HG03066 (cell line): ENCODE results near the gene MXRA7.
"Not testable (repeated sequence)": the region's sequence is repeated elsewhere in the genome, so short reads cannot be mapped to it uniquely, and the experiment has no call there.

Source experiments
- ATAC-seq: cut with Tn5 transposase; IDR thresholded peaks from one replicate; pipeline ENCODE4 v1.9.1; 2021; ENCODE audit warnings: low read depth; ENCODE audit not compliant: unreplicated experiment

MXRA7 gene

DNA sequence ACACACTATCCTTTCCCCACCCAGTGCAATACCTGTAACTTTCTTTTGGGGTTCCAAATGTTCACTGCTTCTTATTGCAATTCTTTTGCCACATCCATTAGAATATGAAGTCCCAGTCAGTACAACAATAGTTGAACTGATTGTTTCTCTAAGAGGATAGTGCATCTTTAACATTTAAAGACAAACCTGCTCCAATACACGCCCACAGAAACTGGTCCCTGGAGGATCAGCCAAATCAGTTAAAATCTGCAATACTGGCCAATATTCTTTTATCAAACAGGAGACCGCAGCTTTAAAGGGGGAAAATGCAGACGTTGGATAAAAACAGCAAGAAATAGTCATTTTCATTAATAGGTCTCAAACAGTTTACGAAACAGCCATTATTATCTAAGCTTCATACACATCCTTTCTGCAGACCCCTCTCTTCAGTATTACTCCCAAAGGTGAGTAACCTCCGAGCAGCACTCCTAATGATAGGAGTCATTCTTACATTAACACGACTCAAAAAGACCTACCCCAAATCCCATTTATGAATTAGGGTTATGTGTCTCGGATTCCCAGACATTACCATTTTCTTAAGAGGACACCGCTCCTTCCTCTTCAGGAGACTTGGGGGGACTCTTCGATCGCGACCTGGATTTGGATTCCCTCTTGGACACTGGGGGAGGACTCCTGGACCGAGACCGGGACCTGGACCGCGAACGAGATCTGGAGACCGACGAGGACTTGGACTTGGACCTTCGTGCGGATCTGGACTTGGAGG, 25.0 kb upstream of the MXRA7 start:
- no peak for ATAC-seq

DNA sequence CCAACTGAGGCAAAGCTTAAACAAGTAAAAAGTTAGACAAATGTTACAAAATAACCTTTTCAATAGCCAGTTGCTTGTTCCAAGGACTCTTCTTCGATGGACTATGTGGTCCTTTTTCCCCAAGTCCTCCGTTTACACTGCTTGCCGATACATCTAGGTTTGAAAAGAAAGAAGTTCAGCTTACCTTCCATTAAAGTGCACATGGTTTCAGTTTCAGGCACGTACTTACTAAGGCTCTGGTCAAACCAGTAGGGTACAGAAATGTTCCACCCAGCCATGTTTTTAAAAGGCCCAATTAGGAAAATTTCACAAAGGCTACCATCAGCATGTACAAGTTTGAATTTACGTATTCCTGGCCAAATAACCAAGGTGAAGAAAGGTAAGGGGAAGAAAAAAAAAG, 24.2 kb upstream of the MXRA7 start:
- no peak for ATAC-seq

DNA sequence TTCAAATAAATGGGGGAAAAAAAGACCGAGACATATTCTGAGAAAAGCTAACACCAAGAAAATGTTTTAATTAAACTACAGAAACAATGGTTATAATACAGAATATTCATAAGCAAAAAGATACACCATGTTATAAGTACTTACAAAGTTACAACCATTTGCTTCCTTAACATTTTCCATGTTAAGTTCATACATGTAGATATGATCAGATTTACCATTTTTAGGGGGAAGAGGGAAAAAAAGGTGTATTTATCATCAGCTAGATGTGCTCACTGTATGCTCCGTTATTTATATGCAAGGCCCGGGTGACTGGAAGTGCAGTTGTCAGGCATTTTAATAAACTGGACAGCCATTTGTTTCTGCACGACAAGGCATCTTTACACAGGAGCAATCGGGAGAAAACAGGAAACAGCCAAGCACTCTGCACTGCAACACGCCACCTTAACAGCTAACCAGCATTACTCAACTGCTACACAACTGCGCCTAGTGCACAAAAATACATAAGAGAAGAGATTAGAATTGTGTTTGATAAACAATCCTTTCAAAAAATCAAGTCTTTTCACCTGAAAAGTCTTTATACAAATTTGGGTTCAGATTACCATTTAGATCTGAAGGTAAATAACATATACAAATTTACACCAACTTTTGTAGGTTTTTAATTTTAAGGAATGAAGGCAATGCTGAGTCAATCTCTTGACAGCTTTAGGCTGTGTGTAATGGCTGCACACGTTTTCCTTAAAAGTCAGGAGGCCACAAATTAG, 23.5 kb upstream of the MXRA7 start:
- ATAC-seq, result no peak

DNA sequence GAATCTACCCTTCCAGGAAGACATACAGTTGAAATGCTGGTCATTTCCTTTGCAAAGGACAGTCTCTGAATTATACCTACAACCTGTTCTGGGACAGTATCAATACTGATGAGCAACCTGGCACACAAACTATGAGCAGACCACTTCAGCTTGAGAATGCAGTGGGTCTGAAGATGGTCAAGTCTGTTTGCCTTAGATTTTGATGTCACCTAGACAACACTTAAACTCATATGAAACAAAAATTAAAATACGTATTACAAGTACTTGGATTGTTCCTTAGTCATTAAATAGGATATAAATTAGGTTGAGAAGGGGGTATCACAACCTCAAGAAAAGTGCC, 22.8 kb upstream of the MXRA7 start:
- no peak for ATAC-seq

- ATAC-seq, result no peak
Observed at GRCh38 chr17:76732734-76733617, 22.2 kb upstream of the MXRA7 start.

GRCh38 chr17:76731800-76732733, 21.3 kb upstream of the MXRA7 start:
- not testable (repeated sequence) for ATAC-seq

DNA sequence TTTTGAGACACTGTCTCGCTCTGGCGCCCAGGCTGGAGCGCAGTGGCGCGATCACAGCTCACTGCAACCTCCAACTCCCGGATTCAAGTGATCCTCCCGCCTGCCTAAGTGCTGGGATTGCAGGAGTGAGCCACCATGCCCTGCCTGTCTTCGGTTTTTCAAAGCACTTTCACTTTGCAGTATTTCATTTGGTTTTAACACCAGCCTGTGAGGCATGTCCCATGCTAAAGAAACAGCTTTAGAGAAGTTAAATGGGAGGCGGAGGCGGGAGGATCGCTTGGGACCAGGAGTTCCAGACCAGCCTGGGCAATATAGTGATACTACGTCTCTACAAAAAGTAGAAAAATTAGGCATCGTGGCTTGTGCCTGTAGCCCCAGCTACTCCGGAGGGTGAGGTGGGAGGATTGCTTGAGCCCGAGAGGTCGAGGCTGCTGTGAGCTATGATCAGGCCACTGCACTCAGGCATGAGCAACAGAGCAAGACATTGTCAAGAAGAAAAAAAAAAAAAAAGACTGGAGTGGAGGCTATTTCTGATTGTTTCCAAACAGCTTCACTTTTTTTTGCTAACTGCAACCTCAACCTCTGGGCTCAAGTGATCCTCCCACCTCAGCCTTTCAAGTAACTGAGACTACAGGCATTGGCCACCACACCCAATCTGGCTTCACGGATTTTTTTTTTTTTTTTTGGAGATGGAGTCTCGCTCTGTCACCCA, 17.1 kb upstream of the MXRA7 start:
- ATAC-seq, result no peak

DNA sequence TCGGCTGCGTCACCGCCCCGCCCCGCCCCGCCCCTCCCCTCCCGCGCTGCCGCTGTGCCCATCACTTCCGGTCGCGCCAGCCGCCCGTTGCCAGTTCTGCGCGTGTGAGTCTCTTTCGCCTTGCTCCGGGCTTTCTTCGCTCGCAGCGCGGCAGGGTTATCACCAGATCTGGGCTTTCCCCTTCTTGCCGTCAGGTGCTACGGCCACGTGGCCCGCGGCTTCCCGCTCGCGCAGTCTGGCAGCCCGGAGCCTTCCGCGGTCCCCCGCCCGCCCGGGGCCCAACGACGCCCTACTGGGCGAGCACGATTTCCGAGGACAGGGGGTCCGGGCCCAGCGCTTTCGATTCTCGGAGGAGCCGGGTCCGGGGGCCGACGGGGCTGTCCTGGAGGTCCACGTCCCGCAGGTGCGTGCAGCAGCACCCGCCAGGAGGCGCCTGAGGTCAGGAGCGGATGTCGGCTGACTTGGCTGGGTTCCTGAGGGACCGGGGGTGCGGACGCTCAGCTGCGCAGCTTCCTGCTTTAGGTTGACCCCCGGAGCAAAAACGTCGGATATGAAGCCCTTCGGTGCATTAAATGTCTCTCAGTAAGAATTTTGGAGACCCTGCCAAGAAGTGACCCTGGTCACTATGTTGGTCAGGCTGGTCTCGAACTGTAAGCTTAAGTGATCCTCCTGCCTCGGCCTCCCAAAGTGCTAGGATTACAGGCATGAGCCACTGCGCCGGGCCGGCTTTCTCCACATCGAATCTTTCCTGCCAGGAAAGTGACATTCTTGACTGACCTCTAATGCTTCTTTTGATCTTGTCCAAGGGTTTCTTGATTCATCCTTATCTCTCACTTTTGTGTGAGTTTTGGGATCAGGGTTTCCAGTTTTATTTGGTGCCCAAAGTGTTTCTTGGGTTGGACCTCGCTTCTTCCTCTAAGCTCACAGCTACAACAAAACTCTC, 16.3 kb upstream of the MXRA7 start, which contains the start of gene METTL23:
METTL23 (plus strand) TSS at position 64 of the 943 bp plus-strand sequence. CDS start 2,872 bp downstream, outside the sequence.
- ATAC-seq, result peak; percentile 47

- ATAC-seq, result peak; percentile 71
Observed at GRCh38 chr17:76726231-76726775, 15.5 kb upstream of the MXRA7 start, which contains the start of gene JMJD6. Gene JMJD6 (minus strand): TSS chr17:76726606. CDS start chr17:76726475, 131 bp downstream.

DNA sequence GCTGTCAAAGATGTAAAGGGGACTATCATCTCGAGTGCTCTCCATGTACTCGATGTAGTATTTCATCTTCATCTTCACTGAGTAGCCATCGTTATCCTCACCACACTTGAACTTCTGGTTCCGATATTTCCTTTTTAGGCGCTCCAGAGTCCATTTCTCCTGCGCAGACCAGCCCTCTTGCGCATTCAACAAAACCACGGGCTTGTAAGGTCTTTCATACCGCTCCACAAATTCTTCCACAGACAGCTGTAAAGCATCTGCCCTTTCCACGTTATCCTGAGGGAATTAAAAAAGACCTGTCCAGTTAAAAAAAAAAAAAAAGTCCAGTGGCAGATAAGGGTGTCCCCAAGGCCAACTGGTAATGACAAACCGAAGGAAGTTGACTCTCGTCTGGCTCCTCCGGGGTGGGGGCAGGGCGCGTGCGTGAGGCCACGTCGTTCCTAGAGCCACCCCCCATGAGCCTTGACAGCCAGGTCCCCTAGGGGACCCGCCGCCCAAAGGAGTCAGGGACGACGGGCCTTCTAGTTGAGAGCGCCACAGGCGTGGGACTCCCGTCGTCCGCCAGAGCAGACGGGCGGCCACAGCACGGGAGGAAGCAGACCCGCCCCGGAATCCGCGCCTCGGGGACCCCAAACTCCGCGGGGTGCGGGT, 14.9 kb upstream of the MXRA7 start:
- ATAC-seq, result no peak

- no peak for ATAC-seq
Observed at GRCh38 chr17:76723812-76724211, 13.0 kb upstream of the MXRA7 start.

DNA sequence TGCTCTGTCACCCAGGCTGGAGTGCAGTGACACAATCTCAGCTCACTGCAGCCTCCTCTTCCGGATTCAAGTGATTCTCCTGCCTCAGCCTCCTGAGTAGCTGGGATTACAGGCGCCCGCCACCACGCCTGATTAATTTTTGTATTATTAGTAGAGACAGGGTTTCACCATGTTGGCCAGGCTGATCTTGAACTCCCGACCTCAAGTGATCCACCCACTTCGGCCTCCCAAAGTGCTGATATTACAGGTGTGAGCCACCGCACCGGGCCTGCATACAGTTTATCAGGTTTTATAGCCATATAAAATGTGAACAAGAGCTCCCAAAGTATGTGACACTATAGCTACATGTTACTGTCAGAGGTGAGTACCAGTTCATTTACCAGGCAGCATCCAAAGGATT, 12.2 kb upstream of the MXRA7 start:
- ATAC-seq, result not testable (repeated sequence)

- ATAC-seq, result no peak
Observed at GRCh38 chr17:76722279-76722678, 11.5 kb upstream of the MXRA7 start.

DNA sequence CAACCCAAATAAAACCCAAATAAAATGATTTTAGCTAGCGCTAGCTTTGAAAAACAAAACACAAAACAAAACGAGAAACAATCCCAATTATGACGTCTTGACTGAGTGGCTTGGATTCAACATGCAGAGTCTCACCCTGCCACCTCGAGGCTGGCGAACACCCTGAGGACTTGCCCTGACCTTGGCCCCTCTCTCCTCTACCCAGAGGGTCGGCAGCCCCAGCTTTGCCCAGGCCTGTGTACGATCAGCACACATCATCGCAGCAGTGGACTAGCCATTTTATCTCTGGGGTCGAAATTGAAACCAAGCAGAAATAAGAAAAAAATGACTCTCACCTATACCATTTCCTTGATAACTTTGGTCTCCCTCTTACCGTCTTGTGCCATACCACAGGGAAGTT, 10.7 kb upstream of the MXRA7 start:
- no peak for ATAC-seq

DNA sequence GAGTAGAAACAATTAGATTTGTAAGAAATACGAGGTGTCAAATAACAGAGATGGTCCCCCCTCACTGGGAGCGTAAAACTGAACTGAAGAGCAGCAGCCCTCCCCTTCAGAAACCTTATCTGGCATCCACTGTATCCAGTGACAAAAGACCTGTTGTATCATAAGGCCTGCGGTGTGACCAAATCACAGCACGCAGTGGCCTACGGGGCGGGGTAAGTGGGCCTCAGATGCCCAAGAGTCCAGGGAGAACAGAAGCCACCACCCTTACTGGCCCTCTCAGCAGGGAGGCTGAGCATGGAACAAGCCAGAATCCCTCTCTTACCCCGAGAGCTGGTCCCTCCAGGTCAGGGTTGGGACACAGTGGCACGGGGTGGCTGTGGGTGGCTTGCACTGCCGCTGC, 10.2 kb upstream of the MXRA7 start:
- ATAC-seq, result no peak

DNA sequence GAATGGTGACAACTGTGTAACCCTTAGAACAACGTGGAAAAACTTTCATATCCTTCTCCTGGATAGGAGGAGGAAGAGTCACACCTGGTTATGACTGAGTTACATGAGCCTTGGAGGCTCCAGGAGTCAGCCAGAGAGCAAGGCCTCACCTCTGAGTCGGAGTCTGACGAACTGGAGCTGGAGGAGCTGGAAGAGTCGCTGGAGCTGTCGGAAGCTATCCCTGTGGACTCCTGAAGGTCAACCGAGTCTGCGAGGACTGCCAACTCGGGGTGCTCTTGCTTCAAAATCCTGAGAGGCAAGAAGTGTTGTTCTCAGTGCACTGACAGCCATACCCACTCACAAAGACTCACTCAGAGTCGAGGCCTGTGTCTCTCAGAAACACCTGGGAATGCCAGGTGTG, 9.4 kb upstream of the MXRA7 start:
- no peak for ATAC-seq

- no peak for ATAC-seq
Observed at GRCh38 chr17:76718516-76718915, 7.8 kb upstream of the MXRA7 start.
